DOHH2 (cell line): ENCODE measurements around the gene IDH3B.

ENCODE experiments used
- H3F3A ChIP-seq: fragments of 200-600 bp; sonication (generic), shearing (Covaris generic); 2 replicates; pipeline ENCODE4 v1.6.0; 2016; ENCODE audit warnings: antibody characterized with exemption, mild to moderate bottlenecking; ENCODE audit not compliant: control insufficient read depth, insufficient read depth
- H3K27ac ChIP-seq: fragments of 200-600 bp; sonication (generic); 2 replicates; pipeline ENCODE4 v1.5.1; 2014; ENCODE audit warnings: low read depth, mild to moderate bottlenecking, low read length, moderate library complexity
- H3K27me3 ChIP-seq: fragments of 200-600 bp; sonication (generic); 2 replicates; pipeline ENCODE4 v1.6.1; 2014; ENCODE audit warnings: mild to moderate bottlenecking, low read length, mixed read lengths; ENCODE audit not compliant: control insufficient read depth
- H3K36me3 ChIP-seq: fragments of 200-600 bp; sonication (generic); 2 replicates; pipeline ENCODE4 v1.6.1; 2014; ENCODE audit warnings: mild to moderate bottlenecking, low read length, moderate library complexity, mixed read lengths; ENCODE audit not compliant: control insufficient read depth
- H3K4me1 ChIP-seq: fragments of 200-600 bp; sonication (generic); 2 replicates; pipeline ENCODE4 v1.6.1; 2014; ENCODE audit warnings: mild to moderate bottlenecking, low read length, mixed read lengths; ENCODE audit not compliant: control insufficient read depth
- H3K4me2 ChIP-seq: fragments of 200-600 bp; sonication (generic); 2 replicates; pipeline ENCODE4 v1.6.0; 2014; ENCODE audit warnings: mild to moderate bottlenecking, low read length, moderate library complexity
- H3K4me3 ChIP-seq: fragments of 200-600 bp; sonication (generic); 2 replicates; pipeline ENCODE4 v1.5.1; 2014; ENCODE audit warnings: mild to moderate bottlenecking, low read length, mixed read lengths
- H3K79me2 ChIP-seq: fragments of 200-600 bp; sonication (generic); 2 replicates; pipeline ENCODE4 v1.6.1; 2014; ENCODE audit warnings: mild to moderate bottlenecking, low read length, mixed read lengths; ENCODE audit not compliant: control insufficient read depth
- H3K9me2 ChIP-seq: fragments of 200-600 bp; sonication (generic); replicated peaks from 2 replicates; pipeline ENCODE4 v1.6.1; 2014; ENCODE audit warnings: mild to moderate bottlenecking, low read length, mixed read lengths; ENCODE audit not compliant: control insufficient read depth
- H3K9me3 ChIP-seq: fragments of 200-600 bp; sonication (generic); 2 replicates; pipeline ENCODE4 v1.6.1; 2014; ENCODE audit warnings: antibody characterized with exemption, low read length, mixed read lengths; ENCODE audit not compliant: control insufficient read depth, insufficient read depth
- H4K20me1 ChIP-seq: fragments of 200-600 bp; sonication (generic); 2 replicates; pipeline ENCODE4 v1.6.0; 2014; ENCODE audit warnings: low read depth, mild to moderate bottlenecking, antibody characterized with exemption, low read length, moderate library complexity; ENCODE audit not compliant: control insufficient read depth, insufficient read depth
- CTCF ChIP-seq: fragments of 200-600 bp; sonication (generic); IDR thresholded peaks from one replicate; pipeline ENCODE4 v1.5.1; 2014; ENCODE audit warnings: antibody characterized with exemption, mild to moderate bottlenecking, low read depth, low read length; ENCODE audit not compliant: poor library complexity, severe bottlenecking
- EZH2phosphoT487 ChIP-seq: fragments of 200-600 bp; sonication (generic); IDR thresholded peaks from 2 replicates; pipeline ENCODE4 v1.6.1; 2017; ENCODE audit warnings: borderline replicate concordance, mild to moderate bottlenecking, antibody characterized with exemption, low read length, moderate library complexity, mixed read lengths

The IDH3B gene

DNA sequence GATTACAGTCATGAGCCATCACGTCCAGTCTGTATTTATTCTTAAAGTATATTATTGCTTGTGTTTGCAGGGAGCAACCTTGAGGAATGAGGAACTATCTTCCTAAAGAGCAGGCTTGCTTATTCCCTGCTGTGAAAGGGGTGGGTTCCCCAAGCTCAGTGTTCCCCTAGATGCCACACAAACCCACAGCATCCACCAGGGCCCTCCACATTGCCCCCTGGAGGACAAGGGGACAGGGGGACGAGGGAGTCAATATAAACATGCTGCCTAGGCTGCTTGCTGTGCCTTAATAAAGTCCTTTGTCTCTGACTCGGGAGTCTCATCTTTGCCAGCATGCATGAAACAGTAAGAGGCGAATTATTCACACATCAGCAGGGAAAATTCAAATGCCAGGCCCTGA is 8.0 kb upstream of the IDH3B start:
- H3K9me2 ChIP-seq: no peaks in the 10 kb centered on the region
- no peaks in the 10 kb centered on the region for H3K79me2 ChIP-seq
- no peaks in the 10 kb centered on the region for H3K36me3 ChIP-seq
- no peaks in the 10 kb centered on the region for H3F3A ChIP-seq
- 0 out of 2 replicates have a peak, but pooled peaks cover 3% of the 10 kb centered on the region for H3K27me3 ChIP-seq
- H3K4me3 ChIP-seq: no peak overlapping the region
- no peaks in the 10 kb centered on the region for H3K9me3 ChIP-seq
- no peak overlapping the region for H3K27ac ChIP-seq
- no peaks in the 10 kb centered on the region for H3K4me1 ChIP-seq
- H3K4me2 ChIP-seq: no peak overlapping the region
- no peaks in the 10 kb centered on the region for H4K20me1 ChIP-seq
- TF ChIP-seq EZH2phosphoT487 (no peak), CTCF (peak; percentile 55)

DNA sequence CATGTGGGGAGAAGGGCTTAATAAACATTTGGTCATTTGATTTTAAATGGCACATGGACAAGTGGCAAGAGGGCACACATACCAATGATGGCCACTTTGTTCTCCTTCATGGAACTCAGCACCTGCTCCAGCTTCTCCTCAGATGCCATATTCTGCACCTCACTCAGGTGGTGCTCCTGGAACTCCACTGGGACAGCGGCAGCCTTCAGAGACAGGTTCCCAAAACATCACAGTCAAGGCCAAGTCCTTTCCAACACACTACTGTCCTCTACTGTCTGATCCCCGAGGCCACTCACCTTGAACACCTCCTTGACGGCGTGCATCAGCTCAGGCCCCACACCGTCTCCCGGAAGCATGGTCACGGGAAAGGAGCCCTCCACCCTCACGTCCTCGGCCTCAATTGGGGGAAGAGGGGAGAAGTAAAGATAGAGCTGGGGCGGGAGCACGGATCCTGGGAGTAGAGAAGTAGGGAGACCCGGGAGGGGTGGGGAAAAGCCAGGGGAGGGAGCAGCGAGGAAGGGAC is 591 bp downstream of the IDH3B start:
- no peaks in the 10 kb centered on the region for H3K9me3 ChIP-seq
- H3K27ac ChIP-seq: peak overlapping the region; percentile 61; the same call in 1 of the 2 replicates
- H3K79me2 ChIP-seq: peaks cover 32% of the 10 kb centered on the region
- peak overlapping the region; percentile 75 for H3K4me2 ChIP-seq
- peaks cover 34% of the 10 kb centered on the region for H3F3A ChIP-seq
- H3K4me1 ChIP-seq: peaks cover 21% of the 10 kb centered on the region
- no peak for TF ChIP-seq EZH2phosphoT487
- TF ChIP-seq CTCF: no peak
- H3K4me3 ChIP-seq: peak overlapping the region; percentile 98
- no peaks in the 10 kb centered on the region for H4K20me1 ChIP-seq
- H3K27me3 ChIP-seq: no peaks in the 10 kb centered on the region
- peaks cover 45% of the 10 kb centered on the region for H3K36me3 ChIP-seq
- H3K9me2 ChIP-seq: no peaks in the 10 kb centered on the region

- Histone ChIP-seq H3K4me3 (no peak overlapping the region), H3K9me2 (no peaks in the 10 kb centered on the region), H3K36me3 (peaks cover 84% of the 10 kb centered on the region), H4K20me1 (peaks cover 20% of the 10 kb centered on the region), H3K4me1 (peaks cover 21% of the 10 kb centered on the region), H3K4me2 (no peak overlapping the region), H3K27me3 (no peaks in the 10 kb centered on the region), H3K79me2 (peaks cover 45% of the 10 kb centered on the region), H3F3A (peaks cover 72% of the 10 kb centered on the region), H3K27ac (no peak overlapping the region), H3K9me3 (no peaks in the 10 kb centered on the region)
- no peak for TF ChIP-seq CTCF
- no peak for TF ChIP-seq EZH2phosphoT487
Measured at GRCh38 chr20:2659547-2659946, 4.5 kb downstream of the IDH3B start.
